GM23338 (cell line): Measurements from ENCODE around the gene CDKAL1.

ENCODE experiments used
- CREB1 ChIP-seq: fragments of 250-450 bp; sonication (Bioruptor Pico); IDR thresholded peaks from 2 replicates; pipeline ENCODE4 v1.5.0; 2020; ENCODE audit warnings: low read depth, mild to moderate bottlenecking, moderate library complexity
- EZH2 ChIP-seq: fragments of 200-600 bp; sonication (generic); IDR thresholded peaks from one replicate; pipeline ENCODE4 v1.8.0; 2017; ENCODE audit warnings: antibody characterized with exemption, mild to moderate bottlenecking, low read depth; ENCODE audit not compliant: unreplicated experiment
- EZH2phosphoT487 ChIP-seq: fragments of 200-600 bp; sonication (generic); IDR thresholded peaks from one replicate; pipeline ENCODE4 v1.8.1; 2018; ENCODE audit warnings: antibody characterized with exemption; ENCODE audit not compliant: unreplicated experiment
- JUNB ChIP-seq: IDR thresholded peaks from one replicate; pipeline ENCODE4 v1.6.1; 2016; ENCODE audit warnings: antibody characterized with exemption; ENCODE audit not compliant: unreplicated experiment
- POLR2AphosphoS5 ChIP-seq: IDR thresholded peaks from 2 replicates; pipeline ENCODE4 v1.6.1; 2016; ENCODE audit warnings: antibody characterized with exemption, low read depth
- STAT1 ChIP-seq: IDR thresholded peaks from one replicate; pipeline ENCODE4 v1.6.1; 2016; ENCODE audit warnings: antibody characterized with exemption; ENCODE audit not compliant: unreplicated experiment
- ZNF114 ChIP-seq: fragments of 250-450 bp; sonication (Bioruptor Pico); IDR thresholded peaks from 2 replicates; pipeline ENCODE4 v1.5.0; 2020; ENCODE audit warnings: mild to moderate bottlenecking, moderate library complexity
- ZNF331 ChIP-seq: fragments of 250-450 bp; sonication (Bioruptor Pico); IDR thresholded peaks from 2 replicates; pipeline ENCODE4 v1.5.0; 2020; ENCODE audit warnings: low read depth, mild to moderate bottlenecking, moderate library complexity
- TF ChIP-seq, protein P1 (sequence below), 2 experiments: fragments of 200-600 bp in 1 of 2; sonication (generic) in 1 of 2; conservative IDR thresholded peaks; 2 replicates each; pipeline versions ENCODE4 v1.5.1 to v1.6.1; 2016 to 2017; ENCODE audit warnings: antibody characterized with exemption in 2 of 2, low read depth in 2 of 2, mild to moderate bottlenecking in 2 of 2, moderate library complexity in 1 of 2
- TF ChIP-seq, protein P2 (sequence below): IDR thresholded peaks from one replicate; pipeline ENCODE4 v1.6.1; 2018; ENCODE audit warnings: antibody characterized with exemption; ENCODE audit not compliant: unreplicated experiment
- TF ChIP-seq, protein P3 (sequence below): fragments of 250-450 bp; sonication (Bioruptor Pico); IDR thresholded peaks from 2 replicates; pipeline ENCODE4 v1.5.0; 2020; ENCODE audit warnings: mild to moderate bottlenecking, moderate library complexity

DNA sequence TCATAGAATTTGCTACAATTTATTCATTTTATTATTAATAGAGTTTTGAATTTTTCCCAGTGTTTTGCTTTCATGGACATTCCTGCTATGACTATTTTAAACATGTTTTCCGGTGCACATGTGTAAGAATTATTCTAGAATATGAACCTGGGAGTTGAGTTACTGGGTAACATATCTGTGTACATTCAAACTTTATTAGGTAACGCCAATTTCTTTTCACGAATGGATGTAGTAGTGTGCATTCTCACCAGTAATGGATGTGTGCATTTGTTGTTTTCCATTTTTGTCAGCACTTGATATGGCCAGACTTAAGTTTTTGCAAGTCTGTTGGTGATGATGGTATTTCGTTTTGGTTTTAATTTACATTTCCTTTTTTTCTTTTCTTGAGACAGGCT, 118.8 kb downstream of the CDKAL1 start:
- TF ChIP-seq, protein P1, sequence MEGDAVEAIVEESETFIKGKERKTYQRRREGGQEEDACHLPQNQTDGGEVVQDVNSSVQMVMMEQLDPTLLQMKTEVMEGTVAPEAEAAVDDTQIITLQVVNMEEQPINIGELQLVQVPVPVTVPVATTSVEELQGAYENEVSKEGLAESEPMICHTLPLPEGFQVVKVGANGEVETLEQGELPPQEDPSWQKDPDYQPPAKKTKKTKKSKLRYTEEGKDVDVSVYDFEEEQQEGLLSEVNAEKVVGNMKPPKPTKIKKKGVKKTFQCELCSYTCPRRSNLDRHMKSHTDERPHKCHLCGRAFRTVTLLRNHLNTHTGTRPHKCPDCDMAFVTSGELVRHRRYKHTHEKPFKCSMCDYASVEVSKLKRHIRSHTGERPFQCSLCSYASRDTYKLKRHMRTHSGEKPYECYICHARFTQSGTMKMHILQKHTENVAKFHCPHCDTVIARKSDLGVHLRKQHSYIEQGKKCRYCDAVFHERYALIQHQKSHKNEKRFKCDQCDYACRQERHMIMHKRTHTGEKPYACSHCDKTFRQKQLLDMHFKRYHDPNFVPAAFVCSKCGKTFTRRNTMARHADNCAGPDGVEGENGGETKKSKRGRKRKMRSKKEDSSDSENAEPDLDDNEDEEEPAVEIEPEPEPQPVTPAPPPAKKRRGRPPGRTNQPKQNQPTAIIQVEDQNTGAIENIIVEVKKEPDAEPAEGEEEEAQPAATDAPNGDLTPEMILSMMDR (conservative IDR thresholded peaks at IDR 0.05; ENCODE audit: low read depth in 2 of 2): no peak
- TF ChIP-seq EZH2 (no peak), ZNF114 (CRISPR knock-in tag) (no peak), EZH2phosphoT487 (no peak), ZNF331 (CRISPR knock-in tag) (no peak), POLR2AphosphoS5 (no peak), CREB1 (no peak), STAT1 (no peak), JUNB (no peak)
- TF ChIP-seq, protein P2, sequence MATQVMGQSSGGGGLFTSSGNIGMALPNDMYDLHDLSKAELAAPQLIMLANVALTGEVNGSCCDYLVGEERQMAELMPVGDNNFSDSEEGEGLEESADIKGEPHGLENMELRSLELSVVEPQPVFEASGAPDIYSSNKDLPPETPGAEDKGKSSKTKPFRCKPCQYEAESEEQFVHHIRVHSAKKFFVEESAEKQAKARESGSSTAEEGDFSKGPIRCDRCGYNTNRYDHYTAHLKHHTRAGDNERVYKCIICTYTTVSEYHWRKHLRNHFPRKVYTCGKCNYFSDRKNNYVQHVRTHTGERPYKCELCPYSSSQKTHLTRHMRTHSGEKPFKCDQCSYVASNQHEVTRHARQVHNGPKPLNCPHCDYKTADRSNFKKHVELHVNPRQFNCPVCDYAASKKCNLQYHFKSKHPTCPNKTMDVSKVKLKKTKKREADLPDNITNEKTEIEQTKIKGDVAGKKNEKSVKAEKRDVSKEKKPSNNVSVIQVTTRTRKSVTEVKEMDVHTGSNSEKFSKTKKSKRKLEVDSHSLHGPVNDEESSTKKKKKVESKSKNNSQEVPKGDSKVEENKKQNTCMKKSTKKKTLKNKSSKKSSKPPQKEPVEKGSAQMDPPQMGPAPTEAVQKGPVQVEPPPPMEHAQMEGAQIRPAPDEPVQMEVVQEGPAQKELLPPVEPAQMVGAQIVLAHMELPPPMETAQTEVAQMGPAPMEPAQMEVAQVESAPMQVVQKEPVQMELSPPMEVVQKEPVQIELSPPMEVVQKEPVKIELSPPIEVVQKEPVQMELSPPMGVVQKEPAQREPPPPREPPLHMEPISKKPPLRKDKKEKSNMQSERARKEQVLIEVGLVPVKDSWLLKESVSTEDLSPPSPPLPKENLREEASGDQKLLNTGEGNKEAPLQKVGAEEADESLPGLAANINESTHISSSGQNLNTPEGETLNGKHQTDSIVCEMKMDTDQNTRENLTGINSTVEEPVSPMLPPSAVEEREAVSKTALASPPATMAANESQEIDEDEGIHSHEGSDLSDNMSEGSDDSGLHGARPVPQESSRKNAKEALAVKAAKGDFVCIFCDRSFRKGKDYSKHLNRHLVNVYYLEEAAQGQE: no peak
- TF ChIP-seq, protein P3, sequence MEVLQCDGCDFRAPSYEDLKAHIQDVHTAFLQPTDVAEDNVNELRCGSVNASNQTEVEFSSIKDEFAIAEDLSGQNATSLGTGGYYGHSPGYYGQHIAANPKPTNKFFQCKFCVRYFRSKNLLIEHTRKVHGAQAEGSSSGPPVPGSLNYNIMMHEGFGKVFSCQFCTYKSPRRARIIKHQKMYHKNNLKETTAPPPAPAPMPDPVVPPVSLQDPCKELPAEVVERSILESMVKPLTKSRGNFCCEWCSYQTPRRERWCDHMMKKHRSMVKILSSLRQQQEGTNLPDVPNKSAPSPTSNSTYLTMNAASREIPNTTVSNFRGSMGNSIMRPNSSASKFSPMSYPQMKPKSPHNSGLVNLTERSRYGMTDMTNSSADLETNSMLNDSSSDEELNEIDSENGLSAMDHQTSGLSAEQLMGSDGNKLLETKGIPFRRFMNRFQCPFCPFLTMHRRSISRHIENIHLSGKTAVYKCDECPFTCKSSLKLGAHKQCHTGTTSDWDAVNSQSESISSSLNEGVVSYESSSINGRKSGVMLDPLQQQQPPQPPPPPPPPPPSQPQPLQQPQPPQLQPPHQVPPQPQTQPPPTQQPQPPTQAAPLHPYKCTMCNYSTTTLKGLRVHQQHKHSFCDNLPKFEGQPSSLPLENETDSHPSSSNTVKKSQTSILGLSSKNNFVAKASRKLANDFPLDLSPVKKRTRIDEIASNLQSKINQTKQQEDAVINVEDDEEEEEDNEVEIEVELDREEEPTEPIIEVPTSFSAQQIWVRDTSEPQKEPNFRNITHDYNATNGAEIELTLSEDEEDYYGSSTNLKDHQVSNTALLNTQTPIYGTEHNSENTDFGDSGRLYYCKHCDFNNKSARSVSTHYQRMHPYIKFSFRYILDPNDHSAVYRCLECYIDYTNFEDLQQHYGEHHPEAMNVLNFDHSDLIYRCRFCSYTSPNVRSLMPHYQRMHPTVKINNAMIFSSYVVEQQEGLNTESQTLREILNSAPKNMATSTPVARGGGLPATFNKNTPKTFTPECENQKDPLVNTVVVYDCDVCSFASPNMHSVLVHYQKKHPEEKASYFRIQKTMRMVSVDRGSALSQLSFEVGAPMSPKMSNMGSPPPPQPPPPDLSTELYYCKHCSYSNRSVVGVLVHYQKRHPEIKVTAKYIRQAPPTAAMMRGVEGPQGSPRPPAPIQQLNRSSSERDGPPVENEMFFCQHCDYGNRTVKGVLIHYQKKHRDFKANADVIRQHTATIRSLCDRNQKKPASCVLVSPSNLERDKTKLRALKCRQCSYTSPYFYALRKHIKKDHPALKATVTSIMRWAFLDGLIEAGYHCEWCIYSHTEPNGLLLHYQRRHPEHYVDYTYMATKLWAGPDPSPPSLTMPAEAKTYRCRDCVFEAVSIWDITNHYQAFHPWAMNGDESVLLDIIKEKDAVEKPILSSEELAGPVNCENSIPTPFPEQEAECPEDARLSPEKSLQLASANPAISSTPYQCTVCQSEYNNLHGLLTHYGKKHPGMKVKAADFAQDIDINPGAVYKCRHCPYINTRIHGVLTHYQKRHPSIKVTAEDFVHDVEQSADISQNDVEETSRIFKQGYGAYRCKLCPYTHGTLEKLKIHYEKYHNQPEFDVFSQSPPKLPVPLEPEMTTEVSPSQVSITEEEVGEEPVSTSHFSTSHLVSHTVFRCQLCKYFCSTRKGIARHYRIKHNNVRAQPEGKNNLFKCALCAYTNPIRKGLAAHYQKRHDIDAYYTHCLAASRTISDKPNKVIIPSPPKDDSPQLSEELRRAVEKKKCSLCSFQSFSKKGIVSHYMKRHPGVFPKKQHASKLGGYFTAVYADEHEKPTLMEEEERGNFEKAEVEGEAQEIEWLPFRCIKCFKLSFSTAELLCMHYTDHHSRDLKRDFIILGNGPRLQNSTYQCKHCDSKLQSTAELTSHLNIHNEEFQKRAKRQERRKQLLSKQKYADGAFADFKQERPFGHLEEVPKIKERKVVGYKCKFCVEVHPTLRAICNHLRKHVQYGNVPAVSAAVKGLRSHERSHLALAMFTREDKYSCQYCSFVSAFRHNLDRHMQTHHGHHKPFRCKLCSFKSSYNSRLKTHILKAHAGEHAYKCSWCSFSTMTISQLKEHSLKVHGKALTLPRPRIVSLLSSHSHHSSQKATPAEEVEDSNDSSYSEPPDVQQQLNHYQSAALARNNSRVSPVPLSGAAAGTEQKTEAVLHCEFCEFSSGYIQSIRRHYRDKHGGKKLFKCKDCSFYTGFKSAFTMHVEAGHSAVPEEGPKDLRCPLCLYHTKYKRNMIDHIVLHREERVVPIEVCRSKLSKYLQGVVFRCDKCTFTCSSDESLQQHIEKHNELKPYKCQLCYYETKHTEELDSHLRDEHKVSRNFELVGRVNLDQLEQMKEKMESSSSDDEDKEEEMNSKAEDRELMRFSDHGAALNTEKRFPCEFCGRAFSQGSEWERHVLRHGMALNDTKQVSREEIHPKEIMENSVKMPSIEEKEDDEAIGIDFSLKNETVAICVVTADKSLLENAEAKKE: no peak
